ENCODE measurements around the gene STARD9. TPM values are rescaled to one million over a fixed set of nuclear protein-coding genes. Genes with fewer than 3 reads are reported as not detected.
"Not testable (repeated sequence)": the region's sequence is repeated elsewhere in the genome, so short reads cannot be mapped to it uniquely, and the experiment has no call there.

The STARD9 gene
- total RNA-seq, 1 donor from 2014 or later = 5.4 TPM

GRCh38 chr15:42582569-42583375 lies 7.4 kb downstream of the STARD9 start:
- peak; percentile 19 for ATAC-seq (ENCODE audit: poor library complexity)
- intact Hi-C loops (cut with DNase I) = no loop called here

GRCh38 chr15:42584031-42584765 lies 8.8 kb downstream of the STARD9 start:
- intact Hi-C loops (cut with DNase I) = no loop called here
- DNase-seq (no peak), ATAC-seq (ENCODE audit: poor library complexity) (no peak)

More at GRCh38 chr15:42582569-42583375, 7.4 kb downstream of the STARD9 start:
- DNase-seq = no peak

- no peak for DNase-seq
- ATAC-seq (ENCODE audit: poor library complexity) = no peak
- intact Hi-C loops (cut with DNase I) = no loop called here
These were observed 15.3 kb downstream of the STARD9 start for GRCh38 chr15:42590619-42591237.

- ATAC-seq (ENCODE audit: poor library complexity) = peak; percentile 34
- intact Hi-C loops (cut with DNase I) = no loop called here
These were observed 16.0 kb downstream of the STARD9 start for GRCh38 chr15:42591238-42591934.

GRCh38 chr15:42592716-42593115 lies 17.3 kb downstream of the STARD9 start:
- intact Hi-C loops (cut with DNase I) = no loop called here
- peak; percentile 14 for ATAC-seq (ENCODE audit: poor library complexity)
- DNase-seq = no peak

More at GRCh38 chr15:42591238-42591934, 16.0 kb downstream of the STARD9 start:
- no peak for DNase-seq

- DNase-seq (peak; percentile 57), ATAC-seq (ENCODE audit: poor library complexity) (peak; percentile 84)
- intact Hi-C loops (cut with DNase I) = no loop called here
These were observed 17.7 kb downstream of the STARD9 start for GRCh38 chr15:42593143-42593542.

GRCh38 chr15:42594095-42594494 lies 18.7 kb downstream of the STARD9 start:
- ATAC-seq (ENCODE audit: poor library complexity) = no peak
- no peak for DNase-seq
- intact Hi-C loops (cut with DNase I) = no loop called here

GRCh38 chr15:42595626-42596240 lies 20.3 kb downstream of the STARD9 start:
- peak; percentile 55 for ATAC-seq (ENCODE audit: poor library complexity)
- peak; percentile 59 for DNase-seq
- intact Hi-C loops (cut with DNase I) = no loop called here

GRCh38 chr15:42601316-42601715 lies 25.9 kb downstream of the STARD9 start:
- intact Hi-C loops (cut with DNase I); DNase-seq; ATAC-seq (ENCODE audit: poor library complexity): not testable (repeated sequence)

- intact Hi-C loops (cut with DNase I) = no loop called here
- no peak for DNase-seq
- no peak for ATAC-seq (ENCODE audit: poor library complexity)
These were observed 27.1 kb downstream of the STARD9 start for GRCh38 chr15:42602501-42602900.

- no peak for DNase-seq
- intact Hi-C loops (cut with DNase I) = no loop called here
- no peak for ATAC-seq (ENCODE audit: poor library complexity)
These were observed 28.6 kb downstream of the STARD9 start for GRCh38 chr15:42603978-42604377.

GRCh38 chr15:42604894-42605744 lies 29.7 kb downstream of the STARD9 start:
- intact Hi-C loops (cut with DNase I) = no loop called here
- DNase-seq (no peak), ATAC-seq (ENCODE audit: poor library complexity) (peak; percentile 71)

GRCh38 chr15:42605796-42606195 lies 30.4 kb downstream of the STARD9 start:
- no peak for ATAC-seq (ENCODE audit: poor library complexity)
- intact Hi-C loops (cut with DNase I) = no loop called here
- no peak for DNase-seq

- ATAC-seq (ENCODE audit: poor library complexity) = no peak
- DNase-seq = no peak
- intact Hi-C loops (cut with DNase I) = no loop called here
These were observed 32.7 kb downstream of the STARD9 start for GRCh38 chr15:42608110-42608531.

- no peak for ATAC-seq (ENCODE audit: poor library complexity)
- DNase-seq = no peak
- intact Hi-C loops (cut with DNase I) = no loop called here
These were observed 33.5 kb downstream of the STARD9 start for GRCh38 chr15:42608752-42609488.

- no peak for ATAC-seq (ENCODE audit: poor library complexity)
- DNase-seq = no peak
- intact Hi-C loops (cut with DNase I) = no loop called here
These were observed 36.1 kb downstream of the STARD9 start for GRCh38 chr15:42611532-42611931.

- no peak for ATAC-seq (ENCODE audit: poor library complexity)
- intact Hi-C loops (cut with DNase I) = no loop called here
- no peak for DNase-seq
These were observed 37.0 kb downstream of the STARD9 start for GRCh38 chr15:42612367-42612912.

All from Right ventricle myocardium superior (tissue), 1 donor.